HEK293 (cell line): Measurements from ENCODE around the gene MPG.

ENCODE experiments used
- BCL11A ChIP-seq: fragments of 450-650 bp; formaldehyde crosslinking; IDR thresholded peaks from 2 replicates; pipeline ENCODE4 v1.5.1; 2016; ENCODE audit warnings: low read depth, missing biosample characterization, missing genetic modification characterization
- FEZF1 ChIP-seq: fragments of 450-650 bp; formaldehyde crosslinking; IDR thresholded peaks from 2 replicates; pipeline ENCODE4 v1.5.1; 2016; ENCODE audit warnings: missing biosample characterization, missing genetic modification characterization
- IKZF3 ChIP-seq: fragments of 450-650 bp; IDR thresholded peaks from 2 replicates; pipeline ENCODE4 v1.5.0; 2018; ENCODE audit warnings: missing biosample characterization, mild to moderate bottlenecking, missing genetic modification characterization, moderate library complexity
- KLF1 ChIP-seq: fragments of 450-650 bp; formaldehyde crosslinking; IDR thresholded peaks from 2 replicates; pipeline ENCODE4 v1.5.1; 2016; ENCODE audit warnings: missing biosample characterization, missing genetic modification characterization
- KLF8 ChIP-seq: fragments of 450-650 bp; formaldehyde crosslinking; IDR thresholded peaks from 2 replicates; pipeline ENCODE4 v1.5.1; 2016; ENCODE audit warnings: missing biosample characterization, missing genetic modification characterization
- MEIS1 ChIP-seq: sonication (generic); formaldehyde crosslinking; IDR thresholded peaks from 2 replicates; pipeline ENCODE4 v1.8.1; 2022; ENCODE audit warnings: missing genetic modification reagents, mild to moderate bottlenecking, borderline replicate concordance
- SP2 ChIP-seq: fragments of 450-650 bp; formaldehyde crosslinking; IDR thresholded peaks from 2 replicates; pipeline ENCODE4 v1.5.1; 2016; ENCODE audit warnings: missing biosample characterization, missing genetic modification characterization
- WT1 ChIP-seq: fragments of 450-650 bp; formaldehyde crosslinking; IDR thresholded peaks from 2 replicates; pipeline ENCODE4 v1.5.1; 2016; ENCODE audit warnings: missing biosample characterization, missing genetic modification characterization
- ZBTB8A ChIP-seq: fragments of 450-650 bp; formaldehyde crosslinking; IDR thresholded peaks from 2 replicates; pipeline ENCODE4 v1.5.1; 2016; ENCODE audit warnings: missing biosample characterization, missing genetic modification characterization
- ZNF121 ChIP-seq: fragments of 450-650 bp; formaldehyde crosslinking; IDR thresholded peaks from 2 replicates; pipeline ENCODE4 v1.5.1; 2016; ENCODE audit warnings: missing biosample characterization, missing genetic modification characterization
- ZNF157 ChIP-seq: fragments of 450-650 bp; formaldehyde crosslinking; IDR thresholded peaks from 2 replicates; pipeline ENCODE4 v1.5.1; 2016; ENCODE audit warnings: missing biosample characterization, missing genetic modification characterization
- ZNF174 ChIP-seq: fragments of 450-650 bp; formaldehyde crosslinking; IDR thresholded peaks from 2 replicates; pipeline ENCODE4 v1.5.0; 2017; ENCODE audit warnings: missing biosample characterization, mild to moderate bottlenecking, missing genetic modification characterization
- ZNF221 ChIP-seq: fragments of 450-650 bp; formaldehyde crosslinking; IDR thresholded peaks from 2 replicates; pipeline ENCODE4 v1.5.1; 2017; ENCODE audit warnings: missing biosample characterization, missing genetic modification characterization, borderline replicate concordance
- ZNF23 ChIP-seq: fragments of 450-650 bp; formaldehyde crosslinking; IDR thresholded peaks from 2 replicates; pipeline ENCODE4 v1.5.1; 2016; ENCODE audit warnings: missing biosample characterization, missing genetic modification characterization, borderline replicate concordance
- ZNF239 ChIP-seq: fragments of 450-650 bp; formaldehyde crosslinking; IDR thresholded peaks from 2 replicates; pipeline ENCODE4 v1.5.1; 2016; ENCODE audit warnings: missing biosample characterization, missing genetic modification characterization
- ZNF24 ChIP-seq: fragments of 450-650 bp; formaldehyde crosslinking; IDR thresholded peaks from 2 replicates; pipeline ENCODE4 v1.5.1; 2016; ENCODE audit warnings: missing biosample characterization, missing genetic modification characterization
- ZNF394 ChIP-seq: fragments of 450-650 bp; formaldehyde crosslinking; IDR thresholded peaks from 2 replicates; pipeline ENCODE4 v1.5.1; 2016; ENCODE audit warnings: missing biosample characterization, missing genetic modification characterization, mild to moderate bottlenecking, moderate library complexity, borderline replicate concordance
- ZNF473 ChIP-seq: fragments of 450-650 bp; formaldehyde crosslinking; IDR thresholded peaks from 2 replicates; pipeline ENCODE4 v1.5.1; 2017; ENCODE audit warnings: missing biosample characterization, missing genetic modification characterization
- ZNF529 ChIP-seq: fragments of 450-650 bp; formaldehyde crosslinking; IDR thresholded peaks from 2 replicates; pipeline ENCODE4 v1.5.1; 2017; ENCODE audit warnings: missing genetic modification characterization, missing biosample characterization; ENCODE audit not compliant: insufficient replicate concordance
- ZNF544 ChIP-seq: fragments of 450-650 bp; formaldehyde crosslinking; IDR thresholded peaks from 2 replicates; pipeline ENCODE4 v1.5.0; 2017; ENCODE audit warnings: missing biosample characterization, missing genetic modification characterization
- ZNF626 ChIP-seq: fragments of 450-650 bp; sonication (Bioruptor Pico); formaldehyde crosslinking; IDR thresholded peaks from 2 replicates; pipeline ENCODE4 v1.5.1; 2018; ENCODE audit warnings: missing biosample characterization, missing genetic modification characterization, inconsistent platforms
- ZNF664 ChIP-seq: fragments of 450-650 bp; formaldehyde crosslinking; IDR thresholded peaks from 2 replicates; pipeline ENCODE4 v1.5.1; 2016; ENCODE audit warnings: missing biosample characterization, missing genetic modification characterization
- ZNF701 ChIP-seq: fragments of 450-650 bp; formaldehyde crosslinking; IDR thresholded peaks from 2 replicates; pipeline ENCODE4 v1.5.1; 2016; ENCODE audit warnings: missing biosample characterization, missing genetic modification characterization
- ZNF776 ChIP-seq: fragments of 450-650 bp; formaldehyde crosslinking; IDR thresholded peaks from 2 replicates; pipeline ENCODE4 v1.5.0; 2017; ENCODE audit warnings: missing biosample characterization, missing genetic modification characterization, borderline replicate concordance
- ZSCAN23 ChIP-seq: fragments of 450-650 bp; formaldehyde crosslinking; IDR thresholded peaks from 2 replicates; pipeline ENCODE4 v1.5.1; 2016; ENCODE audit warnings: missing biosample characterization, missing genetic modification characterization
- TF ChIP-seq, protein P1 (sequence below): fragments of 450-650 bp; formaldehyde crosslinking; IDR thresholded peaks from 2 replicates; pipeline ENCODE4; 2016; ENCODE audit warnings: missing biosample characterization, missing genetic modification characterization
- TF ChIP-seq, protein P2 (sequence below): fragments of 450-650 bp; formaldehyde crosslinking; IDR thresholded peaks from 2 replicates; pipeline ENCODE4 v1.5.1; 2016; ENCODE audit warnings: missing biosample characterization, missing genetic modification characterization
- TF ChIP-seq, protein P3 (sequence below): fragments of 450-650 bp; formaldehyde crosslinking; IDR thresholded peaks from 2 replicates; pipeline ENCODE4 v1.5.1; 2016; ENCODE audit warnings: missing biosample characterization, missing genetic modification characterization
- TF ChIP-seq, protein P4 (sequence below): fragments of 450-650 bp; formaldehyde crosslinking; IDR thresholded peaks from 2 replicates; pipeline ENCODE4 v1.5.1; 2016; ENCODE audit warnings: missing biosample characterization, missing genetic modification characterization
- TF ChIP-seq, protein P5 (sequence below): fragments of 450-650 bp; formaldehyde crosslinking; IDR thresholded peaks from 2 replicates; pipeline ENCODE4 v1.5.1; 2016; ENCODE audit warnings: missing biosample characterization, missing genetic modification characterization, low read depth
- TF ChIP-seq, protein P6 (sequence below): fragments of 450-650 bp; formaldehyde crosslinking; IDR thresholded peaks from 2 replicates; pipeline ENCODE4 v1.5.1; 2016; ENCODE audit warnings: missing biosample characterization, missing genetic modification characterization

Gene MPG

DNA sequence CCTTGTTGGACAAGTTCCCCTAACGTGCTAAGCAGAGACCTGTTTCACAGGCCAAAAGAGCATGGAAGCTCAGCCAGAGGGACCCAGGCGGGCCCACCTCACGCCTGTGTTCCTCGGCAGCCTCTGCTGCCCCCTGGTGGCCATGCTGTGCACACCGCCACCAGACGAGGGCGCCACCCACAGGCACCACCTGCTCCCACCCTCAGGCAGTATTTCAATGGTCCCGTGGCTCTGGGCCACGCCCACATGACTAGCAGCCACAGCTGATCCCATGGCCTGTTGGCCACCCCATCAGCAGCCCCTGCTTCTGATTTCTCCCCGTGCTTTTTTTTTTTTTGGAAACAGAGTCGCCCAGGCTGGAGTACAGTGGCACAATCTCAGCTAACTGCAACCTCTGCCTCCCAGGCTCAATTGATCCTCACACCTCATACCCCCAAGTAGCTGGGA, 18.9 kb downstream of the MPG start (continued):
- TF ChIP-seq ZNF23 (tag by site-specific recombination) (no peak), MEIS1 (no peak), ZNF701 (tag by site-specific recombination) (no peak), ZNF626 (tag by site-specific recombination) (no peak), KLF8 (tag by site-specific recombination) (peak; percentile 81; the same call in 1 of the 2 replicates), SP2 (tag by site-specific recombination) (no peak), ZNF24 (no peak), ZNF529 (no peak), ZNF157 (tag by site-specific recombination) (no peak), ZNF174 (tag by site-specific recombination) (no peak), WT1 (no peak; the same call in 1 of the 2 replicates), ZSCAN23 (tag by site-specific recombination) (no peak), BCL11A (tag by site-specific recombination) (no peak), ZNF394 (tag by site-specific recombination) (peak; percentile 82), ZNF239 (no peak), IKZF3 (tag by site-specific recombination) (no peak), ZNF664 (tag by site-specific recombination) (no peak), KLF1 (tag by site-specific recombination) (peak; percentile 91), ZNF221 (no peak), ZNF121 (tag by site-specific recombination) (peak; percentile 54), ZBTB8A (tag by site-specific recombination) (peak; percentile 53; the same call in 1 of the 2 replicates), ZNF544 (tag by site-specific recombination) (no peak), ZNF776 (tag by site-specific recombination) (no peak), ZNF473 (tag by site-specific recombination) (no peak), FEZF1 (tag by site-specific recombination) (no peak)
- TF ChIP-seq, protein P1, sequence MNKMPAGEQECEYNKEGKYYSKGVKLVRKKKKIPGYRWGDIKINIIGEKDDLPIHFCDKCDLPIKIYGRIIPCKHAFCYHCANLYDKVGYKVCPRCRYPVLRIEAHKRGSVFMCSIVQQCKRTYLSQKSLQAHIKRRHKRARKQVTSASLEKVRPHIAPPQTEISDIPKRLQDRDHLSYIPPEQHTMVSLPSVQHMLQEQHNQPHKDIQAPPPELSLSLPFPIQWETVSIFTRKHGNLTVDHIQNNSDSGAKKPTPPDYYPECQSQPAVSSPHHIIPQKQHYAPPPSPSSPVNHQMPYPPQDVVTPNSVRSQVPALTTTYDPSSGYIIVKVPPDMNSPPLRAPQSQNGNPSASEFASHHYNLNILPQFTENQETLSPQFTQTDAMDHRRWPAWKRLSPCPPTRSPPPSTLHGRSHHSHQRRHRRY = no peak
- TF ChIP-seq, protein P2, sequence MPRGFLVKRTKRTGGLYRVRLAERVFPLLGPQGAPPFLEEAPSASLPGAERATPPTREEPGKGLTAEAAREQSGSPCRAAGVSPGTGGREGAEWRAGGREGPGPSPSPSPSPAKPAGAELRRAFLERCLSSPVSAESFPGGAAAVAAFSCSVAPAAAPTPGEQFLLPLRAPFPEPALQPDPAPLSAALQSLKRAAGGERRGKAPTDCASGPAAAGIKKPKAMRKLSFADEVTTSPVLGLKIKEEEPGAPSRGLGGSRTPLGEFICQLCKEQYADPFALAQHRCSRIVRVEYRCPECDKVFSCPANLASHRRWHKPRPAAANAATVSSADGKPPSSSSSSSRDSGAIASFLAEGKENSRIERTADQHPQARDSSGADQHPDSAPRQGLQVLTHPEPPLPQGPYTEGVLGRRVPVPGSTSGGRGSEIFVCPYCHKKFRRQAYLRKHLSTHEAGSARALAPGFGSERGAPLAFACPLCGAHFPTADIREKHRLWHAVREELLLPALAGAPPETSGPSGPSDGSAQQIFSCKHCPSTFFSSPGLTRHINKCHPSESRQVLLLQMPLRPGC (tag by site-specific recombination) = no peak; the same call in 1 of the 2 replicates
- TF ChIP-seq, protein P3, sequence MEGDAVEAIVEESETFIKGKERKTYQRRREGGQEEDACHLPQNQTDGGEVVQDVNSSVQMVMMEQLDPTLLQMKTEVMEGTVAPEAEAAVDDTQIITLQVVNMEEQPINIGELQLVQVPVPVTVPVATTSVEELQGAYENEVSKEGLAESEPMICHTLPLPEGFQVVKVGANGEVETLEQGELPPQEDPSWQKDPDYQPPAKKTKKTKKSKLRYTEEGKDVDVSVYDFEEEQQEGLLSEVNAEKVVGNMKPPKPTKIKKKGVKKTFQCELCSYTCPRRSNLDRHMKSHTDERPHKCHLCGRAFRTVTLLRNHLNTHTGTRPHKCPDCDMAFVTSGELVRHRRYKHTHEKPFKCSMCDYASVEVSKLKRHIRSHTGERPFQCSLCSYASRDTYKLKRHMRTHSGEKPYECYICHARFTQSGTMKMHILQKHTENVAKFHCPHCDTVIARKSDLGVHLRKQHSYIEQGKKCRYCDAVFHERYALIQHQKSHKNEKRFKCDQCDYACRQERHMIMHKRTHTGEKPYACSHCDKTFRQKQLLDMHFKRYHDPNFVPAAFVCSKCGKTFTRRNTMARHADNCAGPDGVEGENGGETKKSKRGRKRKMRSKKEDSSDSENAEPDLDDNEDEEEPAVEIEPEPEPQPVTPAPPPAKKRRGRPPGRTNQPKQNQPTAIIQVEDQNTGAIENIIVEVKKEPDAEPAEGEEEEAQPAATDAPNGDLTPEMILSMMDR (tag by site-specific recombination) = peak; percentile 99
- TF ChIP-seq, protein P4, sequence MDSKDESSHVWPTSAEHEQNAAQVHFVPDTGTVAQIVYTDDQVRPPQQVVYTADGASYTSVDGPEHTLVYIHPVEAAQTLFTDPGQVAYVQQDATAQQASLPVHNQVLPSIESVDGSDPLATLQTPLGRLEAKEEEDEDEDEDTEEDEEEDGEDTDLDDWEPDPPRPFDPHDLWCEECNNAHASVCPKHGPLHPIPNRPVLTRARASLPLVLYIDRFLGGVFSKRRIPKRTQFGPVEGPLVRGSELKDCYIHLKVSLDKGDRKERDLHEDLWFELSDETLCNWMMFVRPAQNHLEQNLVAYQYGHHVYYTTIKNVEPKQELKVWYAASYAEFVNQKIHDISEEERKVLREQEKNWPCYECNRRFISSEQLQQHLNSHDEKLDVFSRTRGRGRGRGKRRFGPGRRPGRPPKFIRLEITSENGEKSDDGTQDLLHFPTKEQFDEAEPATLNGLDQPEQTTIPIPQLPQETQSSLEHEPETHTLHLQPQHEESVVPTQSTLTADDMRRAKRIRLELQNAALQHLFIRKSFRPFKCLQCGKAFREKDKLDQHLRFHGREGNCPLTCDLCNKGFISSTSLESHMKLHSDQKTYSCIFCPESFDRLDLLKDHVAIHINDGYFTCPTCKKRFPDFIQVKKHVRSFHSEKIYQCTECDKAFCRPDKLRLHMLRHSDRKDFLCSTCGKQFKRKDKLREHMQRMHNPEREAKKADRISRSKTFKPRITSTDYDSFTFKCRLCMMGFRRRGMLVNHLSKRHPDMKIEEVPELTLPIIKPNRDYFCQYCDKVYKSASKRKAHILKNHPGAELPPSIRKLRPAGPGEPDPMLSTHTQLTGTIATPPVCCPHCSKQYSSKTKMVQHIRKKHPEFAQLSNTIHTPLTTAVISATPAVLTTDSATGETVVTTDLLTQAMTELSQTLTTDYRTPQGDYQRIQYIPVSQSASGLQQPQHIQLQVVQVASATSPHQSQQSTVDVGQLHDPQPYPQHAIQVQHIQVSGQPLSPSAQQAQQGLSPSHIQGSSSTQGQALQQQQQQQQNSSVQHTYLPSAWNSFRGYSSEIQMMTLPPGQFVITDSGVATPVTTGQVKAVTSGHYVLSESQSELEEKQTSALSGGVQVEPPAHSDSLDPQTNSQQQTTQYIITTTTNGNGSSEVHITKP (tag by site-specific recombination) = peak; percentile 69
- TF ChIP-seq, protein P5, sequence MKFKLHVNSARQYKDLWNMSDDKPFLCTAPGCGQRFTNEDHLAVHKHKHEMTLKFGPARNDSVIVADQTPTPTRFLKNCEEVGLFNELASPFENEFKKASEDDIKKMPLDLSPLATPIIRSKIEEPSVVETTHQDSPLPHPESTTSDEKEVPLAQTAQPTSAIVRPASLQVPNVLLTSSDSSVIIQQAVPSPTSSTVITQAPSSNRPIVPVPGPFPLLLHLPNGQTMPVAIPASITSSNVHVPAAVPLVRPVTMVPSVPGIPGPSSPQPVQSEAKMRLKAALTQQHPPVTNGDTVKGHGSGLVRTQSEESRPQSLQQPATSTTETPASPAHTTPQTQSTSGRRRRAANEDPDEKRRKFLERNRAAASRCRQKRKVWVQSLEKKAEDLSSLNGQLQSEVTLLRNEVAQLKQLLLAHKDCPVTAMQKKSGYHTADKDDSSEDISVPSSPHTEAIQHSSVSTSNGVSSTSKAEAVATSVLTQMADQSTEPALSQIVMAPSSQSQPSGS (tag by site-specific recombination) = no peak
- TF ChIP-seq, protein P6, sequence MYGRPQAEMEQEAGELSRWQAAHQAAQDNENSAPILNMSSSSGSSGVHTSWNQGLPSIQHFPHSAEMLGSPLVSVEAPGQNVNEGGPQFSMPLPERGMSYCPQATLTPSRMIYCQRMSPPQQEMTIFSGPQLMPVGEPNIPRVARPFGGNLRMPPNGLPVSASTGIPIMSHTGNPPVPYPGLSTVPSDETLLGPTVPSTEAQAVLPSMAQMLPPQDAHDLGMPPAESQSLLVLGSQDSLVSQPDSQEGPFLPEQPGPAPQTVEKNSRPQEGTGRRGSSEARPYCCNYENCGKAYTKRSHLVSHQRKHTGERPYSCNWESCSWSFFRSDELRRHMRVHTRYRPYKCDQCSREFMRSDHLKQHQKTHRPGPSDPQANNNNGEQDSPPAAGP = peak; percentile 75
